Hippocampal formation (tissue), 2 donors: ENCODE results near the gene ASPHD2.

Experiments used
- DNase-seq, 2 donors: peaks; one replicate each; lab custom pipeline; 2025; lab: John Stamatoyannopoulos, UW

ASPHD2 gene

DNA sequence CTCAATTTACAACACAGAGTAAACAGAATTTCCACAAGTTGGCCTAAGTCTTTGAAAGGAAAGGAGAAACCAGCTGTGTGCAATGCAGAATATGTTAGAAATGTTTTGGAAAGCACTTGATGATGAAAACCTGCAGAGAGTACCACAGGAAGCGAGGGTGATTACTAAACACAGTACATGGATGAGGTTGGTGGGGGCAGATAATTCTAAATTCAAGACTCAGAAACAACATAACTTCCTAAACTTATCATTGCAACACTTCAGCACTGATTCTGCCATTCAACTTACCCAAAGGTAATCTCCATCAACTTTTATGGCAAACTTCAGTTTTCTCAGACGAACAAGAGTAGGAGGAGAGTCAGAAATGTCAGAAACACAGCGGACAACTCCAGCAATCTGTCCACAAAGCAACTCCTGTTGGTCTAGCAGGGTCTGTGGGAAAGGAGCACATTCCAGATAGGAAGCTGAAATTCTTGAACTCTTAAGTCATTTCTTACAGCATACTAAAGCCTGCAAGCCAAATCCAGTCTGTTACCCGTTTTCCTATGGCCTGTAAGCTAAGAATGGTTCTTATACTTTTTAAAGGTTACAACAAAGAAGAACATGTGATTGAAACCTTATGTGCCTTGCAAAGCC is 47.8 kb downstream of the ASPHD2 start:
- DNase-seq, result no peak

DNA sequence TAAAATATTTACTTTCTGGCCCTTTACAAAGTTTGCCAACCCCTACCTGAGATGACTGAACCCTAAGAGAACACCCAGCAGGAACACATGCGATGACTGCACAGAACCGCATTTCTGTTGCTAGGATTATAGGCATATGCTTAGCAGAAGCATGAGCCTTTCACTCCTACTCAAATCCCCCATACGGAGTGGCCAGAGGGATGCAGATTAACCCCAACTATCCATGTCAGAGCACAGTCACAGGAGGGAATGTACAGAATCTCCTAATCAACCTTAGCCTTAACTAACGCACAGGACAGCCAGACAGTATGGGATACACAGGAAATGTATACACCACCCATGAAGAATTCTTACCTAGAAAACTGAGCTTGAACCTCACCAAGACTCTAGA is 48.3 kb downstream of the ASPHD2 start:
- no peak for DNase-seq

DNA sequence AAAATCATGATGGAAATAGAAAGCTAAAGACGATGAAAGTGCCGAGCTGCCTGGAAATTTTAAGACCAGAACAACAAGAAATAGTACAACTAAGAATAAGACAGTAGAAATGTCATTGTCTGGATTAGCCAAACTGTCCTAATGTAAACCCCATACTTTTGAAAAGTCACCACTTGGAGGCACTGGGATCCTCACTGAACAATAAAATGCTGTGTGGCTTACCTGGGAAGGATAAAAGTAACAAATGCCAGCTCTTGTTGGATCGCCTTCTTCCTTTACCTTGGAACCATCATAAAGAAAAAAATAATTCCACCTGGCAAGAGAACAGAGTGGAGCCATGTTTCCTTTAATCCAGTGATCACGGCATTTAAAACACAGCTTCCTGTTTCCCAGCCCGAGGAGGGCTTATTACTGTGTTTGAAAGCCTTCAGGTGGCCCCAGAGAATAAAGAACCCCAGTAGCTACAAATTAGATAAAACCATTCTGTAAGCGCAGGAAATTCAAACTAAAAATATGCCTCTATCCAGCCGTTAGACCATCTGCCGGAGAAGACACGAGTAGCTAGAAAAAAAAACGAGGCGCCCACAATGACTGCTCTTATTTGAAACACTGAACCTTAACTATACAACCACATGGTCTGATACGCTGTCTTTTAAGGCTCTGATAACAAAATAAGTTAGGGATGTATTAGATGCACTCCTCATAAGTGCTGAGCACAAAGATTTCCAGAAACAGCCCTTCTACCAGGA is 50.2 kb downstream of the ASPHD2 start:
- peak in 1 of 2 donors; percentile 24 for DNase-seq

DNA sequence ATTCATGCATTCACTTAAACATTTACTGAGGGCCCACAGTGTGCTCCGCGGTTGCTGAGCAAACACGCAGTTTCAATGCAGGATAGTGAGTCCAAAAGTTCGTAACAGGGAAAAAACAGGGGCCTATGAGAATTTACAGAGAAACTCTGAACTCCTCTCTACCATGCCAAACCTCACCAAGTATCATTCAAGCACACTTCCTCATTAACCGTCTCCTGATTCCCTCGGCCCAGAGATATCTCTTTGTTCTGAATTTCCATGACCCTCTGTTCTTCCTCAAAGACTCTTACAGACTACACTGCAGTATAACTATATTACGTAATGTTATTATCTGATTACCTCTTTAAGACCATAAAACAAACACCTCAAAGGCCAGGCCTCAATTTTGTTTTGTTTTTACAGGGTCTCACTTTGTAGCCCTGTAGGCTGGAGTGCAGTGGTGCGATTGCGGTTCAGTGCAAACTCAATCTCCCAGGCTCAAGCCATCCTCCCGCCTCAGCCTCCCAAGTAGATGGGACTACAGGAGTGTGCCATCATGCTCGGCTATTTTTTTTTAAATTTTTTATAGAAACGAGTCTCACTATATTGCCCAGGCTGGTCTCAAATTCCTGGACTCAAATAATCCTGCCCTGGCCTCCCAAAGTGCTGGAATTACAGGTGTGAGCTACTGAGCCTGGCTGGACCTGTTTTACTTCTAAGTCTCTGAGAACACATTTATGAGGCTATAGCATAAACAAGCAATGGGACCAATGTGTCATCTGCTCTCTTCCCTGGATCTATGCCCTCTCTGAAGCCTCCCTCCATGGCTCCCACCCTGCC is 50.9 kb downstream of the ASPHD2 start:
- DNase-seq, result no peak

DNA sequence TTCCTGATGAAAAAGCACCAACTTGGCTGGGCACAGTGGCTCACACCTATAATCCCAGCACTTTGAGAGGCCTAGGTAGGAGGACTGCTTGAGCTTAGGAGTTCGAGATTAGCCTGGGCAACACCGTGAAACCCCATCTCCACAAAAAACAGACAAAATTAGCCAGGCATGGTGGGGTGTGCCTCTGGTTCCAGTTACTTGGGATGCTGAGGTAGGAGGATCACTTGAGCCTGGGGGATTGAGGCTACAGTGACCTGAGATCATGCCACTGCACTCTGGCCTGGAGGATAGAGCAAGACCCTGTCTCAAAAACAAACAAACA is 51.5 kb downstream of the ASPHD2 start:
- no peak for DNase-seq

DNA sequence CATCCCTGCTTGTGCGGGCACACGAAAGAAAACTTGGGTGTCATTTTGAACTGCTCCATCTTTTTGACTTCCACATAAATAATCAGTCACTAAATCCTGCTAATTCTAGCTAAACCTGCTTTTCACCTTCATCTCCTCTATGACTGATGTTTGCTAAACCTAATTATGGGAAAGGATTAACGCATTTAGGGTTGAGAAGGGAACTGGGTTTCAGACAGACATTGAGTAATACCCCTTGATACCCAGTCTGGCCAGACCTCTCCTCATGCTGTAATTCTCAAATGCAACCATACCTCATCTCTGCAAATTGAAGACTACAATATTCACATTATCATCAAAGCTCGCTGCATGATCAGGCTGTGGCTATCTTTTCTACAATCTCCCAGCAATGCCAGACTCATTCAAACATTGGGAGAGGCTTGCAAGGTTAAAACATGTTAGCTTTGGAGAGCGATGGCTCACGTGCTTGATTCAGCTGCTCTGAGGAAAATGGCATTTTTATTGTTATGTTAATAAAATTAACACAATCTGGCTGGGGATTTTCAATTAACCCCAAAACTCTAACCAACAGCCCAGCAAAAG is 52.1 kb downstream of the ASPHD2 start:
- DNase-seq, result no peak

DNA sequence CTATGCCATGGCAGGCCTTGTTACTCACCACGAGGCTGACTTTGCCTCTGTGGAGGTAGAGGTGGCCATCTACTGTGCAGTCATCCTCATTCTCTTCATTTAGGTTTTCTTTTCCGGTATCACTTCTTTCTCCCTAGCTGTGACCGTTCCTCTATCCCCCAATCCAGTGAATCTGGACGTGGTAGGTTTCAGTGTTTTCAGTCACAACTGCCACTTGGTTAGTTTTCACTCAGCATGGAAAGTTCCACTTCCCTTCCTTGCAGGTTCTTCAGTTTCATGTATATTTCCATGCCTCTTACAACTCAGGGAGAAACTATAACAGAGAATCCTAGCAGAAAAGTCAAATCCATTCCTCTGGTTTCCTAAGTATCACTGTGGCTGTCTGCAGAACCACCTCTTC is 52.6 kb downstream of the ASPHD2 start:
- no peak for DNase-seq

DNA sequence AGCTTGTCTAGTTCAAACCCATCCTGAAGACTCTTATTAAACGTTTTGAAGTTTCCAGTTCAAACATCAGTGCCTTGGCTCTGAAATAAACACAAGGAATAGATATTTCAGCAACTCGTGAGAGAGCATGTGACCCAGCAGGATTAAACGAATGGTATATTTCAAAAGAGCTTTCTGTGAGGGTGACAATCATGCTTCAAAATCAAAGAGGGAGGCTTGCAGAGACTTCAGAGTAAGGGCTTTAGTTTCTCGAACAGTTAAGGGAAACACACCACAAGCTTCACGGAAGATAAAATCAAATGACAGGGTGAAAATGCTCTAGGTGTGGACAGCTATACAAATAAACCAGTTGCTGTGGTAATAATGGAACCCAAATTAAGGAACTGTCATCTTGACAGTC is 53.1 kb downstream of the ASPHD2 start:
- DNase-seq, result no peak

DNA sequence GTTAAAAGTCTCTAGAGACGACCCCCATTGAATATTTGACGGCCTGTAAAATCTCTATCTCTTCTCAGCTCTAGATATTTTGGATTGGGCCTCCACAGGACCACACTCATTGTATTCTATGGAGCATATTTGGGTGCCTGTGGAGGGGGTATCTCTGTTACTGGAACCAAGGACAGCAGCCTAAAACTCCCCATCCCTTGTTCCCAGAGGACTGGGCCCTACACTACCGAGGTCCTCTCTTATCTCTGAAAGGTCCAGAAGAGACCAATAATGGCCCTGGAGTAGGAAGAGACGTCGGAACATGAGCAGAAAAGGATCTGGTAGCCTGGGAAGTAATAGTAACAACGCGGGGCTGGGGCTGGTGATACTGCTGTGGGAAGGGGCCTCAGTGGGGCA is 54.0 kb downstream of the ASPHD2 start:
- DNase-seq, result no peak

DNA sequence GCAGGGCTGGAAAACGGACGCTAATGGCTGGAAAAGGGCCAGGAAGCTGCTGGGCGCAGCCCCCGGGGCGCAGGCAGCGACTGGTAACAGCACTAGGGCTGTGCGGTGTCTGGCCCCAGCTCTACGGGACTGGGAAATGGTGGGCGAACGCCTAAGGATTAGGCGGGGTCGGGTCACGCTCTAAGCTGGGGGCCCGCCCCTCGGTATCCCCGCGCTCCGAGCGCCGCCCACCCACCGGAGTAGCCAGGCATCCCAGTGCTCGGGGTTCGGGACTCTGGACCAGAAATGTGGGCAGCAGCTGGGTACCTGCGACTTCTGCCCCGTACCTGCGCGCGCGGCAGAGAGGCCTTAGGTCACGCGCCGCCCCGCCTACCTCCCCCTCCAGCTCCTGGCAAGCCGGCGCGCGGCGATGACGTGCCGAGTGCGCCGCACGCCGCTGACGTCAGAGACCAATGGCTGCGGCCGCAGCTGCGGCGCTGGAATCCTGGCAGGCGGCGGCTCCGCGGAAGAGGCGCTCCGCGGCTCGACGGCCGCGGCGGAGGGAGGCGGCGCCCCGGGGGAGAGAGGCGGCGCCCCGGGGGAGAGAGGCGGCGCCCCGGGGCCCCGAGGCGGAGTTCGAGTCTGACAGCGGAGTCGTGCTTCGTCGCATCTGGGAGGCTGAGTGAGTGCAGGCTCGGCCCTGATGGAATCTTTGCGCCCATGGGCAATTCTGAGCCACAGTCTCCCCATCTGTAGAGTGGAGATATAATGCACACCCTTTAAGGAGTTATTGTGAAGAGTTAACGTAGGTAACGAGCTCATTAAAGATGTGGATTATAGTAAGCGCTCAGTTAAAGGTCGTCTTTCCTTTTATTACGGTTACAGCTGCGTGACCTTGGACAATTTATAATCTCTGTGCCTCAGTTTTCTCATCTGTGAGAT is 54.6 kb downstream of the ASPHD2 start, which contains the start of the genes HPS4 and SRRD:
TSS of gene HPS4 (minus strand) at position 345 of the 921 bp plus-strand sequence. CDS start 2,021 bp downstream, outside the sequence.
TSS of gene SRRD (plus strand) at position 439 of the 921 bp plus-strand sequence. CDS start at position 453, 14 bp downstream.
- peak; percentile 59 to 82 for DNase-seq

DNA sequence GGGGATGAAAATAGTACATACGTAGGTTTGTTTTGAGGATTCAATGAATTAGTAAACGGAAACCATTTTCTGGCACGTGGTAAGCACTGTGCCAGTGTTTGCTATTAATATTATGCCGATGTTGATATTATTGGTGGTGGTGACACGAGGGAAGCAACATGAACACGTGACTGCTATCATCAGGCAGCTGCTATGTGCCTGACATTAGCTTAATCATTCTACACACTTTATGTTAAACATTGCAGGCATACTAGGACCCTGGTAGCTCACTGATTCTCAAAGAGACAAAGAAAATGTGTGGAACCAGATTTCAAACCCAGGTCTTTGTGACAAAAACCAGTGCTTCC is 55.3 kb downstream of the ASPHD2 start:
- no peak for DNase-seq

DNA sequence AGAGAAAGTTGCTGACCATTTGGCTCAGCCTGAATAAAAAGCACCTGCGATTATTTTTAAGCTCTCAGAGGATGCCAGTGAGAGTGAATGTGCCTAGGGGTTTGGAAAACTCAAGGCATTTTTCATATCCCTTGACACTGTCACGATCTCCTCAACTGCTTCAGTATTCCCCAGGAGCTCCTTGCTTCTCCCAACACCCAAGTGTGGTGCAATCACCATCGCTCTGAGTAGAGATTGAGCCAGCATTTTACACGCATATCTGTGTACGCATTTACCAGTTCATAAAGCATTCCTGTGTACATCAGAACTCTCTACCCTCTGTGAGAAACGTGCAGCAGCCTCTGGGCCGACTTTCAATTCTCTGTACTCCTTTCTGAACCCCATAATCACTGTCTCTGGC is 56.0 kb downstream of the ASPHD2 start:
- DNase-seq, result no peak

DNA sequence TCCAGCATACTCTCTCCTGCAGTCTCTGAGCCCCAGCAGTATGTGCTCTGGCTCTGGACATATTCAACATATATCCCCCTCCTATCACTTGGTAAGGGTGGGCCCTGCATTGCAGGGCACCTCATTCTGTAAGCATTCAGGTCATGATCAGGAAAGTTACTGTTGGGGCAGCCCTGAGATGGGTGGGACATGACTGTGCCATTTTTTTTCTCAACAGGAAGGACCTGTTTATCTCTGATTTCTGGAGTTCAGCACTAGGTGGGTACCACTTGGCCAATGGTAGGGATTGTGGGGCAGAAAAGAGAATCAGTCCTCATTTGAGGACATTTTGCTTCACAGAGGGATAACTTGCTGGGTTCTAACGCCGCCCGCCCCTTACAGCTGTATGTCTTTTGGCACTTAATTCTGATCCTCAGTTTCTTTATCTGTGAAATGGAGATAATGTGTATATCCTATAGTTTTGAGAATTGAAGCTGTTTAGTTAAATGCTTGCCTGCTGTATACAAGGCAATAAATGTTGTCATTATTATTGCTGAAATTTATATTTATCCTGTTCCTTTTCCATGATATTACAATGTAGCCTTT is 56.8 kb downstream of the ASPHD2 start:
- DNase-seq, result no peak

DNA sequence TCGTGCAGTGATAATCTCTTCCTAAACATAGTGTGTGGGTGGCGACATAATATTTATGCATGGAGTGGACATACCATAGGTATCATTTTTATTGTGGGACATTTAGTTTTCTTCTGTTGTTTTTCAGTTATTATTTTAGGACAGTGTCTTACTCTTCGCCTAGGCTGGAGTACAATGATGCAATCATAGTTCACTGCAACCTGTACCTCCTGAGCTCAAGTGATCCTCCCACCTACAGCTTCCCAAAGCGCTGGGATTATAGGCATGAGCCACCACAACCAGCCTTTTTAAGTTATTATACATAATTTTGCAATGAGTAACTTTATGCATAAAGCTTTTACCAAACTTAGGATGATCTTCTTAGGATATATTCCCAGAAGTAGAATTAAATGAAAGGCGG is 57.3 kb downstream of the ASPHD2 start:
- no peak for DNase-seq

DNA sequence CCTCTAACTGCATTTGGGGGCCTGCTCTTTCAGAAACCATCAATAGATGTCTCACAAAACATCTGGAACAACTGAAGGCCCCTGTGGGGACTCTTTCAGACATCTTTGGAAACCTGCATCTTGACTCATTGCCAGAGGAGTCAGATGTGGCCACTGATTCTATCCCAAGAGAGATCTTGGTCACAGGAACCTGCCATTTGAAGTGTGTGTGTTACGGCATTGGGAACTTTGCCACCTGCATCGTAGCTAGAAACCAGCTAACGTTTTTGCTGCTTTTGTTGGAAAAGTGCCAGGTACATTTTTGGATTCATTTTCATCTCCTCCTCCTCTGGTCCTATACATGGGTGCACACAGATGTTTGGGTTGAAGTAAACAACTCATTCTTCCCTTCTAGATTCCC is 58.9 kb downstream of the ASPHD2 start:
- DNase-seq, result no peak

DNA sequence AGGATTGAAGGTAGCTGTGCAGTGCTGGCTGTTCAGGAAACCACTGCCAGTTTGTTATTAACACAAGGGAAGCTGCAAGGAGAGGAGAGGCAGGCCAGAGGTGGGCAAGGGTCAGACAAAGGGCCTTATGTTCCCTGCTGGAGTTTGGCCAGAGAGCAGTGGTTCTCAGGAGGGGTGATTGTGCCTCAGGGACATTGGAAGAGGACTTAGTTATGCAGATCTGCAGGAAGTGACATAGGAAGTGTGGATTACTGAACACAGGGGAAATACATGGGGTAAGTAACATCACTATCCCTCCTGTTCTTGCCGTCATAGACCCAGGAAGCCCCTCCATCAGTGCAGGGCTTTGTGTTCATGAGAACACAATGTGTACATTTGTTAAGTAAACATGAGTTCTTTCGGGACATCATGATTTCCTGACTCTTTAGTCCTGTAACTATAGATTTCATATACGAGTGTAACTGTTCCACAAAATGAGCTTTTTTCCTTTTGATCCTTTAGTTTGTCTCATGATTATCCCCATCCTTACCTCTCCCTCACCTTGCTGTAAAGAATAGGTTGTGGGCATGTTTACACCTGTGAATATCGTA is 60.5 kb downstream of the ASPHD2 start:
- no peak for DNase-seq

DNA sequence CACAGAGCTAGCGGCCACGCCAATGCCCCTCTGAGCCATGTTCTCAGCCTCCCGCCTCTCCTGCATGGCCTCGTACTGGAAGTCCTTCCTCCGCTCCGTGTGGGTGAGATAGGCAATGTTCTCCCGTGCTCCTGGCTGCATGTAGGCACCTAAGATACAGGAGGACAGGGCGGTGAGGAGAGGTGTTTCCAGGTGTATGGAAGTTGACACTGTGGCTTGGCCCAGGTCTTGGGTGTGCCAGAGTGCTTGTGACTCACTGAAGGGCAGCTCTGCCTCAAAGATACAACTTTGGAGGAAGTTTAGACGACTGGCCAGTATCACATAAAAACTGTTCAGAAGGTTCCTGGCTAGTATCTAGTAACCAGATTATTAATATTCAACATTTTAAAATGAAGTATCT is 63.2 kb downstream of the ASPHD2 start:
- DNase-seq, result no peak

DNA sequence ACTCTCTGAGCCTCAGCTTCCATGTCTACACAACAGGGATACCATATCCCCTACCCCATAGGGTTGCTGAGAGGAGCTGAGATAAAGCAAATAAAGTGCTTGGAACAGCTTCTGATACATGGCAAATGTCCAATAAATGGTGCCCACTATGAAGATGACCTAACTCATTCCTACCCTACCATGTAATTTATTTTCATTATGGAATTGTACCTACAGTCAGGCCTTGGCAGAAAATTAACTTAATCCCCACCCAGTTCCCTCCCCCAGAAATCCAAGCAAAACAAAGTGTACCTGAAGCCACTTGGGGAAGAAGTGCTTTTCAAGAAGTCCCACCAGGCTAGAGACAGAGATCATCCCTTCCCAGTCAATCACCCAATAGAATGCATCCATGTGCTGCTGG is 65.4 kb downstream of the ASPHD2 start:
- no peak for DNase-seq
